Activated CD8-positive, alpha-beta memory T cell treated with anti-CD3 and anti-CD28 coated beads for 36 hours (primary cell): ENCODE data around the gene MYL6. TPM values are rescaled to one million over a fixed set of nuclear protein-coding genes. Genes with fewer than 3 reads are reported as not detected.

Source experiments
- CTCF ChIA-PET: fragments of 350-600 bp; sonication (Branson Sonifier 250); formaldehyde crosslinking; loops from one replicate; lab custom pipeline; 2021; ENCODE audit warnings: antibody characterized with exemption; lab: Charles Lee
- POLR2A ChIA-PET: fragments of 350-600 bp; sonication (Branson Sonifier 250); formaldehyde crosslinking; loops from one replicate; lab custom pipeline; 2021; ENCODE audit warnings: antibody characterized with exemption; lab: Charles Lee
- total RNA-seq, 2 experiments: library from RNA; stranded (reverse); gene quantifications; one replicate each; pipeline ENCODE4 v1.2.3, GENCODE V29; 2021

Gene MYL6
- total RNA-seq, 2 experiments from 2014 or later, result 929 to 938 TPM

- CTCF ChIA-PET, result interaction anchor here (0.9 to 2.9 kb wide), 8 partner anchors 11 to 96 kb away, joined by 3 to 9 read pairs (median 5); partner anchors contain the start of genes ANKRD52, MYL6B and SMARCC2
- POLR2A ChIA-PET, result interaction anchor here (0.6 to 1.5 kb wide), 8 partner anchors 10 to 381 kb away, joined by 3 to 7 read pairs (median 3); partner anchors contain the start of genes MYL6B and RPL41
Observed at GRCh38 chr12:56161690-56162351, 3.7 kb downstream of the MYL6 start.

DNA sequence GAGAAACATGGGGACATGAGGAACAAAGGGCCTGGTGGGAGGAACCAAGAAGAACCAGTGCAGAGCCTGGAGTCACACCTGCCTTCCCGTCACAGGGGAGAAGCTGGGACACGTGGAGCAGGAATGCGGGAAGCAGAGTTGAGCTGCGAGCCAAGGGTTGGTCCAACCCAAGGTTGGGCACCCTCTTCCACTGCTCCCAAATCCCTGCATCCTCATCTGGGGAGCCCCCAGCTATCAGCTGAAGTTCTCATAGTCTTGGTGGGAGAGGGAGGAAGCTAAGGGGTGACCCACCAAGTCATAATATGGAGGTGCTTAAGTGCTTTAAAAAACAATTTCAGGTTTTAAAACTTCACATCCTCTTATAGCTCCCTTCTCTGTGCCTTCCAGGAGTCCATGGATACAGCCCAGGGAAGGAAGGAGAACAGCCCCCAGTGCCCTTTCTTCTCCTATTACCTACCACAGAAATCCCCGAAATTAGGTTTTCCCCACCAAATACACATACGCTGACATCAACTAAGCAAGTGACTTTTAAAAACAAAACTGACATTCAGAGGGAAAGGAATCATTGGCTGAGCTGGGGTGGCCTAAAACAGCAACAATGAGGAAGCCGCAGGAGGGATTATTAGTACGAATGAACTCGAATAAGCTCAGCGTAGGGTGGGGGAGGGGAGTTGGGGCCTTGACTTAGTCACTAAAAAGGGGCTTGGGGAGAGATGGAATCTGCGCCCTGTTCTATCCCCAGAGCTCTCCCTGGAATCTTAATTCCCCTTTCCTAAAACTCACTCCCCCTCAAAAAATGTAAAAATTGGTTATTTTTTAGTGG is 4.5 kb downstream of the MYL6 start:
- CTCF ChIA-PET, result interaction anchor here (0.8 to 2.9 kb wide), 7 partner anchors 12 to 95 kb away, joined by 3 to 9 read pairs (median 7); partner anchors contain the start of genes ANKRD52, MYL6B and SMARCC2
- POLR2A ChIA-PET, result interaction anchor here (0.6 to 1.5 kb wide), 7 partner anchors 11 to 1834 kb away, joined by 3 to 7 read pairs (median 3); partner anchors contain the start of genes ESYT1, MYL6B and ZC3H10

- POLR2A ChIA-PET, result interaction anchor here (0.8 to 1.4 kb wide), 2 partner anchors 12 to 35 kb away, joined by 3 to 6 read pairs; partner anchors contain the start of gene ESYT1
- CTCF ChIA-PET, result interaction anchor here (0.8 to 2.9 kb wide), 5 partner anchors 18 to 44 kb away, joined by 3 to 9 read pairs (median 8); partner anchors contain the start of gene SMARCC2
Observed at GRCh38 chr12:56163533-56164344, 5.6 kb downstream of the MYL6 start.

- POLR2A ChIA-PET, result no interaction called here
- CTCF ChIA-PET, result interaction anchor here (1.4 to 2.9 kb wide), 2 partner anchors 17 to 45 kb away, joined by 3 to 8 read pairs; no protein-coding TSS in a partner anchor
Observed at GRCh38 chr12:56164345-56164729, 6.2 kb downstream of the MYL6 start.

- ChIA-PET POLR2A (no interaction called here), CTCF (interaction anchor here (1.4 kb wide), 1 partner anchor 16 kb away, joined by 3 read pairs; no protein-coding TSS in a partner anchor)
Observed at GRCh38 chr12:56165369-56165768, 7.2 kb downstream of the MYL6 start.

GRCh38 chr12:56169229-56169759 is 11.1 kb downstream of the MYL6 start:
- ChIA-PET POLR2A (interaction anchor here (0.6 kb wide), 1 partner anchor 14 kb away, joined by 4 read pairs; no protein-coding TSS in a partner anchor), CTCF (interaction anchor here (1.5 kb wide), 1 partner anchor 21 kb away, joined by 5 read pairs; no protein-coding TSS in a partner anchor)

- ChIA-PET POLR2A (no interaction called here), CTCF (interaction anchor here (0.7 kb wide), 1 partner anchor 46 kb away, joined by 3 read pairs; no protein-coding TSS in a partner anchor)
Observed at GRCh38 chr12:56172839-56173238, 14.7 kb downstream of the MYL6 start.

DNA sequence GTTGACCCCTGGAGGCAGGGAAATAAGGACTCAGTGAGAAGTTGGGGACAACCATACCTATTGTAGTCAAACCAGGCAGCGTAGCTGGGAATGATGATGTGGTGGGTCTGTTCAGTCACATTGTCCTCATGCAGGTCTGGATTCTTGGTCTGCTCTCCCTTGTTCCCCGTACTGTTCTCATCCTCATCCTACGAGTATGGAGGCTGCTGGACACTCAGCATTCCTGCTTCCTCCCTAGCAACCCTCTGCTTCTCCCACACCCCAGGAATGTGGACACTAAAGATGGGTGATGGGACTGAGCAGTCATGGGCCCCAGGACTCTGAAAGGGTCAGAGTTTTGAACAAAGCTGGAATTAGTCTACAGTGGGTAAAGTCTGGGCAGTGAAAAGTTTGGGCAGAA is 20.2 kb downstream of the MYL6 start:
- ChIA-PET CTCF (interaction anchor here (1.0 kb wide), 1 partner anchor 11 kb away, joined by 3 read pairs; the partner anchor contains the start of gene SMARCC2), POLR2A (interaction anchor here (1.7 kb wide), 1 partner anchor 11 kb away, joined by 4 read pairs; the partner anchor contains the start of gene SMARCC2)

DNA sequence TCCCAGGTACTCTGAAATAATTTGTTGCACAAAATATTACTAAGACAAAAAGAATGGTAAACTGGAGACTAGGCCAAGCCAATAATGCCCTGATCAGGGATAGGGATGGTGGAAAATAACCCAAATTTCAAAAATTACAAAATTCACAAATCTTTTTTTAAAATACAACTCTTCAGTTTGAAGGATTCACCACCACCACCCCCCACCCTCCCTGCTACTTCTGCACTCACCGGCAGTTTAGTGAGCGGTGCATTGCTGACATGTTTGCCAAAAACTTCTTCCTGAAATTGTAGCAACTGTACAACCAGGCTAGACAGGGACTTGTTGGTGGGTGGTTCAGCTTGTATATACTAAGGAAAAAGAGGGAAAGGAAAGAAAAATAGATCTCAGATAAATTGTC is 28.8 kb downstream of the MYL6 start:
- POLR2A ChIA-PET, result no interaction called here
- CTCF ChIA-PET, result interaction anchor here (0.7 to 1.1 kb wide), 2 partner anchors 181 to 335 kb away, joined by 4 read pairs; no protein-coding TSS in a partner anchor

- ChIA-PET POLR2A (interaction anchor here (0.8 to 3.4 kb wide), 4 partner anchors 13 to 70 kb away, joined by 3 to 17 read pairs (median 6); partner anchors contain the start of genes RNF41 and ZC3H10), CTCF (interaction anchor here (0.5 to 4.1 kb wide), 15 partner anchors 14 to 111 kb away, joined by 3 to 73 read pairs (median 5); partner anchors contain the start of genes ESYT1, RNF41, RPL41 and ZC3H10)
Observed at GRCh38 chr12:56188131-56188777, 30.1 kb downstream of the MYL6 start.

DNA sequence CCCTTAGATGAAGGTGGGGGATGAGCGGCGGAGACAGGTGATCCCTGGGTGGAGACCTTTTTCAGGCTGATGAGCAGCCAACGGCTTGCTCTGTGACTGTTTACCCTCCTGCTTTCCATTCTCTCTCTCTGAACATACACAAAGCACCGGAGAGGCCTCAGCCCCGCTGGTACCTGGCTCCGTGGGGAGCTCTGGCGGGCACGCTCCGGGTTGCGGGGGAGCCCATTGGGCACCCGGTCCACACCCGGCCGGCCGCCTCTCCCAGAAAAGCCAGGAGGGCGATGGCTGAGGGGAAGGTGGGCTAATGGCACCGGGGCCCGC is 30.6 kb downstream of the MYL6 start:
- POLR2A ChIA-PET, result interaction anchor here (0.8 to 3.4 kb wide), 5 partner anchors 10 to 70 kb away, joined by 3 to 17 read pairs (median 5); partner anchors contain the start of genes RNF41 and ZC3H10

GRCh38 chr12:56189099-56189917 is 31.1 kb downstream of the MYL6 start, which contains the start of gene SMARCC2:
Gene SMARCC2 (minus strand): TSS chr12:56189483. CDS start chr12:56189461, 22 bp downstream.
- ChIA-PET POLR2A (interaction anchor here (0.7 to 3.4 kb wide), 11 partner anchors 11 to 372 kb away, joined by 3 to 26 read pairs (median 4); partner anchors contain the start of genes ESYT1, MYL6, RNF41 and RPL41), CTCF (interaction anchor here (0.7 to 4.1 kb wide), 50 partner anchors 8 to 1651 kb away, joined by 3 to 73 read pairs (median 4); partner anchors contain the start of genes ANKRD52, ERBB3, ESYT1 and MYL6B)

More for the DNA sequence above, 30.6 kb downstream of the MYL6 start:
- CTCF ChIA-PET, result interaction anchor here (0.6 to 4.1 kb wide), 19 partner anchors 13 to 110 kb away, joined by 3 to 73 read pairs (median 5); partner anchors contain the start of genes ESYT1, MYL6B, NABP2 and RNF41

- POLR2A ChIA-PET, result interaction anchor here (0.7 to 3.4 kb wide), 10 partner anchors 11 to 373 kb away, joined by 3 to 26 read pairs (median 4); partner anchors contain the start of genes ESYT1, MYL6, RNF41 and RPL41
- CTCF ChIA-PET, result interaction anchor here (0.7 to 4.1 kb wide), 46 partner anchors 8 to 1650 kb away, joined by 3 to 73 read pairs (median 5); partner anchors contain the start of genes ANKRD52, ERBB3, ESYT1 and MYL6B
Observed at GRCh38 chr12:56189918-56190694, 31.9 kb downstream of the MYL6 start.

DNA sequence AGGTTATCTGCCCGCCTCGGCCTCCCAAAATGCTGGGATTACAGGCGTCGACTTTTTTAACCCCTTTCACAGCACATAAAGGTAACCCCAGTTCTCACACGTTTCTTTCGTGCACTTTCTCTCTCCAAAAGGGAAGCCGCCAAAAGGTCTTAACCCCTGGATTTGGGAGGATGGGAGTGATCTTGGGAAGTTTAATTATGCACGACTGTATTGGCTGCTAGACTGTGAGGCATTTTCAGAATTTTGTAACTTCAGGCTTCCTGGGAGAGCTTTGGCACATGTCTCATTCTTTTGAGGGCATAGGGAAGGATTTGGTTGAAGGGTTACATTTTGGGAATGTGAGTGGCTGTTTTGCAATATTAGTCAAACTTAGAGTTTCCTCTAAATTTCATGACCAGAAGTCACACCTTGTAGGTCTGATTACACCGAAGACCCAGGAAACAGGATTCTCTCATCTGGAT is 32.6 kb downstream of the MYL6 start:
- ChIA-PET POLR2A (interaction anchor here (0.7 to 3.4 kb wide), 3 partner anchors 31 to 276 kb away, joined by 3 to 18 read pairs (median 17); partner anchors contain the start of genes ESYT1 and RNF41), CTCF (interaction anchor here (0.7 to 4.1 kb wide), 14 partner anchors 15 to 1044 kb away, joined by 3 to 73 read pairs (median 5); partner anchors contain the start of genes ESYT1, PA2G4, RPL41 and ZC3H10)
